OCI-LY1 (cell line): Measurements from ENCODE around the gene CELSR2.

Experiments used
- H2AFZ ChIP-seq: fragments of 200-600 bp; sonication (generic), shearing (Covaris generic); 2 replicates; pipeline ENCODE4 v1.6.0; 2014; ENCODE audit warnings: antibody characterized with exemption, mild to moderate bottlenecking, low read length
- H3F3A ChIP-seq: fragments of 200-600 bp; sonication (generic), shearing (Covaris generic); 2 replicates; pipeline ENCODE4 v1.6.0; 2014; ENCODE audit warnings: mild to moderate bottlenecking, antibody characterized with exemption, low read length, moderate library complexity; ENCODE audit not compliant: insufficient read depth
- H3K27ac ChIP-seq: fragments of 200-600 bp; sonication (generic); 2 replicates; pipeline ENCODE4 v1.5.1; 2014; ENCODE audit warnings: low read length, mixed run types, mild to moderate bottlenecking, low read depth; ENCODE audit not compliant: poor library complexity, severe bottlenecking
- H3K27me3 ChIP-seq: fragments of 200-600 bp; sonication (generic); 2 replicates; pipeline ENCODE4 v1.6.0; 2014; ENCODE audit warnings: antibody characterized with exemption, mild to moderate bottlenecking, low read length, moderate library complexity; ENCODE audit not compliant: insufficient read depth
- H3K36me3 ChIP-seq: fragments of 200-600 bp; sonication (generic); 2 replicates; pipeline ENCODE4 v1.6.1; 2014; ENCODE audit warnings: mild to moderate bottlenecking, antibody characterized with exemption, low read length, moderate library complexity, mixed read lengths; ENCODE audit not compliant: insufficient read depth
- H3K4me1 ChIP-seq: fragments of 200-600 bp; sonication (generic); 2 replicates; pipeline ENCODE4 v1.5.1; 2014; ENCODE audit warnings: mild to moderate bottlenecking, low read length, moderate library complexity; ENCODE audit not compliant: insufficient read depth, severe bottlenecking
- H3K4me2 ChIP-seq: fragments of 200-600 bp; sonication (generic), shearing (Covaris generic); 2 replicates; pipeline ENCODE4 v1.6.1; 2014; ENCODE audit warnings: low read length
- H3K4me3 ChIP-seq: fragments of 200-600 bp; sonication (generic); 2 replicates; pipeline ENCODE4 v1.5.1; 2014; ENCODE audit warnings: low read length, low read depth, mild to moderate bottlenecking, mixed read lengths; ENCODE audit not compliant: poor library complexity, severe bottlenecking
- H3K79me2 ChIP-seq: fragments of 200-600 bp; shearing (Covaris generic); 2 replicates; pipeline ENCODE4 v1.6.1; 2016; ENCODE audit warnings: mixed run types, low read length, mixed read lengths; ENCODE audit not compliant: insufficient read depth
- H3K9ac ChIP-seq: fragments of 200-600 bp; sonication (generic), shearing (Covaris generic); 2 replicates; pipeline ENCODE4 v1.6.1; 2014; ENCODE audit warnings: mild to moderate bottlenecking, low read length, mixed read lengths
- H3K9me2 ChIP-seq: fragments of 200-600 bp; sonication (generic), shearing (Covaris generic); 2 replicates; pipeline ENCODE4 v1.6.1; 2014; ENCODE audit warnings: low read depth, mild to moderate bottlenecking, low read length, mixed read lengths
- H3K9me3 ChIP-seq: fragments of 200-600 bp; shearing (Covaris generic); 2 replicates; pipeline ENCODE4 v1.6.1; 2014; ENCODE audit warnings: low read length, mixed read lengths
- H4K20me1 ChIP-seq: fragments of 200-600 bp; sonication (generic), shearing (Covaris generic); 2 replicates; pipeline ENCODE4 v1.6.0; 2016; ENCODE audit warnings: mild to moderate bottlenecking, low read length; ENCODE audit not compliant: insufficient read depth
- EZH2 ChIP-seq: fragments of 200-600 bp; sonication (generic), shearing (Covaris generic); IDR thresholded peaks from 2 replicates; pipeline ENCODE4 v1.8.0; 2017; ENCODE audit warnings: borderline replicate concordance, mixed run types, mild to moderate bottlenecking, antibody characterized with exemption, low read length, moderate library complexity, mixed read lengths
- TF ChIP-seq, protein P1 (sequence below): fragments of 200-600 bp; sonication (generic), shearing (Covaris generic); IDR thresholded peaks from 2 replicates; pipeline ENCODE4 v1.5.1; 2017; ENCODE audit warnings: mild to moderate bottlenecking, antibody characterized with exemption, low read length, moderate library complexity, mixed read lengths

The CELSR2 gene

DNA sequence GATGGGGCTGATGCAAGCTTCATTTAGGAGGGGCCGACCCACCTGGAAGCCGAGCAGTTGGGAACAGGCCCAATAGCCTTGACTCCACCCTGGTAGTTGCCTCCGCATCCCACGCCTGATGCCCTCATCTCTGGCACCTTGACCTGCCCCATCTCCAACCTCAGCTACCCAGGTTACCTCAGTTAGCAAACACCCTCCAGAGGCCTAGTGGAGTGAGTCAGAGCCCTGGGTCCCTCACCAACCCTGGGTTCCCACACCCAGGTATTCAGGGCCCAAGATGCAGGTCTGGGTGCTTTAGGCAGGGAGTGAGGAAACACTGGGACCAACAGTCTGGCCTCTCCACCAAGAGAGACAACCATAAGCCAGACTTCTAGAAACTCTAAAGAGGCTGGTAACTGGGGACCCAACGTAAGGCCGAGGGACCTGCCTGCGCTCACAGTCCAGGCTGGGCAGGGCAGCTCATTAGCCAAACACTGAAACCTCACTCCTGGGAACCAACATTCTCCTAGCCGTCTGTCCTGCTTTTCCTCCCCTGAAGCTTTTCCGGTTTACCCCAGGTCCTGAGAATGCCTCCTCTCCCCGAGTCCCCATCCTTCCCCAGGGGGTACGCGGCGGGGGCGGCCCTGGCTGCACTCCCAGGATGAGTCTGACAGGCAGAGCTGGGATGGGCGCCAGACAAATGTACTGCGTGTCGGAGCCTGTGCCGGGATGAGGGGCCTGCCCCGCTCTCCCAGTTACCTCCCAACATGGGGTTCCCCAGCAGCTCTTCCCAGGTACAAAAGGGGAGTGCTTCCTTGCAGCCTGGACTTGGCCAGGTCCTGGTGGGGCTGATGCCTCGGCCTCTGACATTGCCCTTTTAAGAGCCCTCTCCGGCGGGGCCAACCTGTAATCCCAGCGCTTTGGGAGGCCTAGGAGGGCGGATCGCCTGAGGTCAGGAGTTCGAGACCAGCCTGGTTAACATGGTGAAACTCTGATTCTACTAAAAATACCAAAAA, 8.9 kb upstream of the CELSR2 start:
- Histone ChIP-seq H3K36me3 (peaks cover 43% of the 10 kb centered on the region), H3K9me3 (no peaks in the 10 kb centered on the region), H3K9ac (no peak overlapping the region), H3F3A (no peaks in the 10 kb centered on the region), H3K9me2 (no peaks in the 10 kb centered on the region), H2AFZ (no peak overlapping the region), H3K4me1 (no peaks in the 10 kb centered on the region), H3K27ac (no peak overlapping the region), H3K27me3 (no peaks in the 10 kb centered on the region), H4K20me1 (no peaks in the 10 kb centered on the region), H3K79me2 (no peaks in the 10 kb centered on the region), H3K4me3 (no peak overlapping the region), H3K4me2 (no peak overlapping the region)
- no peak for TF ChIP-seq EZH2
- TF ChIP-seq, protein P1, sequence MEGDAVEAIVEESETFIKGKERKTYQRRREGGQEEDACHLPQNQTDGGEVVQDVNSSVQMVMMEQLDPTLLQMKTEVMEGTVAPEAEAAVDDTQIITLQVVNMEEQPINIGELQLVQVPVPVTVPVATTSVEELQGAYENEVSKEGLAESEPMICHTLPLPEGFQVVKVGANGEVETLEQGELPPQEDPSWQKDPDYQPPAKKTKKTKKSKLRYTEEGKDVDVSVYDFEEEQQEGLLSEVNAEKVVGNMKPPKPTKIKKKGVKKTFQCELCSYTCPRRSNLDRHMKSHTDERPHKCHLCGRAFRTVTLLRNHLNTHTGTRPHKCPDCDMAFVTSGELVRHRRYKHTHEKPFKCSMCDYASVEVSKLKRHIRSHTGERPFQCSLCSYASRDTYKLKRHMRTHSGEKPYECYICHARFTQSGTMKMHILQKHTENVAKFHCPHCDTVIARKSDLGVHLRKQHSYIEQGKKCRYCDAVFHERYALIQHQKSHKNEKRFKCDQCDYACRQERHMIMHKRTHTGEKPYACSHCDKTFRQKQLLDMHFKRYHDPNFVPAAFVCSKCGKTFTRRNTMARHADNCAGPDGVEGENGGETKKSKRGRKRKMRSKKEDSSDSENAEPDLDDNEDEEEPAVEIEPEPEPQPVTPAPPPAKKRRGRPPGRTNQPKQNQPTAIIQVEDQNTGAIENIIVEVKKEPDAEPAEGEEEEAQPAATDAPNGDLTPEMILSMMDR, result no peak

DNA sequence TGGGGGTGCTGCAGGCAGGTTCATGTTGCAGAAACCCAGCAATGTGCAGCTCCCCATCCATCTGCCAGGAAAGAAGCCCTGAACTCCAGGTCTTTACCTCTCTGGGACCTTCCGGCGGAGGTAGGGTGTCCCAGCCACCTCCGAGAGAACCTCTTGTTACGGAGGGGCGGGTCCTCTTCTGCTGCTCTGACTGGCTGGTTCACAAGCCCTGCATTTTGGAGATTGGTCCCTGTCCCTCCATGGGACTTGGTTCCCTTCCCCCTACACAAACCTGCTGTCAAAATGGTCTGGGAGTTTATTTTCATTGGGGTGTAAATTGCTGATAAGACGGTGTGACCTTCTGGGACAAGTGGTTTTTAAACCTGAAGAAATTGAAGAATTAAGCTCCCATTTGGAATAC, 8.0 kb upstream of the CELSR2 start:
- no peak overlapping the region for H2AFZ ChIP-seq
- no peak for TF ChIP-seq EZH2
- TF ChIP-seq, protein P1, result no peak
- no peaks in the 10 kb centered on the region for H3K79me2 ChIP-seq
- no peaks in the 10 kb centered on the region for H3K27me3 ChIP-seq
- no peaks in the 10 kb centered on the region for H3F3A ChIP-seq
- H3K36me3 ChIP-seq, result peaks cover 34% of the 10 kb centered on the region
- no peak overlapping the region for H3K4me3 ChIP-seq
- H3K9me2 ChIP-seq, result no peaks in the 10 kb centered on the region
- no peak overlapping the region for H3K9ac ChIP-seq
- no peaks in the 10 kb centered on the region for H3K4me1 ChIP-seq
- H4K20me1 ChIP-seq, result no peaks in the 10 kb centered on the region
- no peak overlapping the region for H3K4me2 ChIP-seq
- no peak overlapping the region for H3K27ac ChIP-seq
- no peaks in the 10 kb centered on the region for H3K9me3 ChIP-seq

DNA sequence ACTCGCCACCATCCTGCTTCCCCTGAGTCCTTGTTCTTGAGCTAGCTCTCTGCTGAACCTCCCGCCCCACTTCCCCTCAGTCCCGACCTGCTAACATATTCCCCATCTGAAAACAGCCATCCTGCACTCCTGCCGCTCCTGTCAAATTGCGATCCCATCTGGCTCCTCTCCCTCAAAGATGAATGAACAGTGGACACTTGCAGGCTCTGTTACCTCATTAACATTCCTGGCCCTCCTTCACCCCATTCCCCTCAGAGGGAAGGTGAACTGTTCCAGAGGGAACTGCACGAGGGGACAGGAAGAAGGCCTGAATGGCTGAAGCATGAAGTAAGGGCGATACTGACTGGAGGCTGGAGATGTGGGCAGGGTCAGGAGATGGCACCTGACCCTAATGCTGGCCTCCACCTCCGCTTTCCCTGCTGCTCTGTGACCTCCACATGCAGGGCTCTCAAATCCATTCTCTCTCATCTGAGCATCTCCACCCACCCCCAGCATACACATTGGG, 7.4 kb upstream of the CELSR2 start:
- peaks cover 29% of the 10 kb centered on the region for H3K36me3 ChIP-seq
- H3K9me3 ChIP-seq, result no peaks in the 10 kb centered on the region
- no peak overlapping the region for H2AFZ ChIP-seq
- no peak overlapping the region for H3K9ac ChIP-seq
- no peak overlapping the region for H3K27ac ChIP-seq
- H3F3A ChIP-seq, result no peaks in the 10 kb centered on the region
- no peak overlapping the region for H3K4me3 ChIP-seq
- H3K4me2 ChIP-seq, result no peak overlapping the region
- no peaks in the 10 kb centered on the region for H3K9me2 ChIP-seq
- H3K4me1 ChIP-seq, result no peaks in the 10 kb centered on the region
- no peaks in the 10 kb centered on the region for H3K27me3 ChIP-seq
- H4K20me1 ChIP-seq, result no peaks in the 10 kb centered on the region
- no peak for TF ChIP-seq EZH2
- TF ChIP-seq, protein P1, result no peak
- no peaks in the 10 kb centered on the region for H3K79me2 ChIP-seq
